Caco-2 (cell line): Measurements from ENCODE around the gene VCAN. TPM values are rescaled to one million over a fixed set of nuclear protein-coding genes. Genes with fewer than 3 reads are reported as not detected.
A peak's percentile ranks its signal among the peaks of the same experiment; 100 is the strongest.

Experiments used
- BruUV-seq: library from RNA; stranded (reverse); fragments of 400-500 nt; replicated peaks from 2 replicates; lab custom pipeline; 2021; lab: Mats Ljungman, UMichigan
- CTCF ChIA-PET: fragments of 300-600 bp; sonication (Branson Sonifier 250); formaldehyde crosslinking; loops from one replicate; lab custom pipeline; 2022; ENCODE audit warnings: antibody characterized with exemption; lab: Charles Lee
- POLR2A ChIA-PET: fragments of 300-600 bp; sonication (Branson Sonifier 250); formaldehyde crosslinking; loops from one replicate; lab custom pipeline; 2022; ENCODE audit warnings: antibody characterized with exemption; lab: Charles Lee
- DNase-seq, 2 experiments: peaks; one replicate each; pipeline versions ENCODE4 v3.0.0 to v3.0.0-alpha.2; 2020 to 2022
- H3K27me3 ChIP-seq: replicated peaks from 2 replicates; pipeline ENCODE4 v1.6.0; 2011; ENCODE audit warnings: low read length; ENCODE audit not compliant: control insufficient read depth, insufficient read depth
- H3K36me3 ChIP-seq: 2 replicates; pipeline ENCODE4 v1.5.1; 2011; ENCODE audit warnings: low read length; ENCODE audit not compliant: control insufficient read depth, insufficient read depth
- H3K4me1 ChIP-seq: fragments of 250-450 bp; sonication (Bioruptor Pico); 2 replicates; pipeline ENCODE4 v1.5.1; 2020; ENCODE audit warnings: mild to moderate bottlenecking
- H3K4me3 ChIP-seq: 2 replicates; pipeline ENCODE4 v1.5.1; 2011; ENCODE audit warnings: low read depth, mild to moderate bottlenecking, control low read depth, low read length
- H3K9me3 ChIP-seq: fragments of 250-450 bp; sonication (Bioruptor Pico); 2 replicates; pipeline ENCODE4 v1.5.1; 2020; ENCODE audit warnings: mild to moderate bottlenecking, moderate library complexity
- H3K27ac Mint-ChIP-seq: one replicate; pipeline ENCODE4 v1.8.0; 2022; ENCODE audit warnings: mixed read lengths; ENCODE audit not compliant: unreplicated experiment
- H3K27me3 Mint-ChIP-seq: one replicate; pipeline ENCODE4 v1.8.0; 2022; ENCODE audit warnings: mixed read lengths; ENCODE audit not compliant: insufficient read depth, unreplicated experiment
- H3K36me3 Mint-ChIP-seq: one replicate; pipeline ENCODE4 v1.8.0; 2022; ENCODE audit warnings: mild to moderate bottlenecking, mixed read lengths; ENCODE audit not compliant: insufficient read depth, unreplicated experiment
- H3K4me1 Mint-ChIP-seq: one replicate; pipeline ENCODE4 v1.8.0; 2022; ENCODE audit warnings: low read depth, mixed read lengths; ENCODE audit not compliant: unreplicated experiment
- H3K4me3 Mint-ChIP-seq: one replicate; pipeline ENCODE4 v1.8.0; 2022; ENCODE audit warnings: mild to moderate bottlenecking, moderate library complexity, mixed read lengths; ENCODE audit not compliant: unreplicated experiment
- H3K9me3 Mint-ChIP-seq: one replicate; pipeline ENCODE4 v1.8.0; 2022; ENCODE audit warnings: mixed read lengths; ENCODE audit not compliant: unreplicated experiment
- CTCF ChIP-seq, 2 experiments: fragments of 200-600 bp in 1 of 2; IDR thresholded peaks; 1 replicate in 1 of 2; 2 replicates in 1 of 2; pipeline versions ENCODE4 v1.5.1 to v1.8.0; 2011 to 2022; ENCODE audit warnings: antibody characterized with exemption in 1 of 2, control low read depth in 1 of 2, inconsistent platforms in 1 of 2, low read depth in 1 of 2, low read length in 1 of 2, mild to moderate bottlenecking in 1 of 2, moderate library complexity in 1 of 2; ENCODE audit not compliant: insufficient read depth in 1 of 2, severe bottlenecking in 1 of 2, unreplicated experiment in 1 of 2
- intact Hi-C: fragments of 100-400 bp; cut with micrococcal nuclease; formaldehyde crosslinking; loops from one replicate; pipeline ENCODE4 v1.10.0; 2022; ENCODE audit not compliant: unreplicated experiment
- total RNA-seq: library from RNA; stranded (reverse); gene quantifications from 2 replicates; pipeline ENCODE4 v1.2.3, GENCODE V29; 2022

VCAN gene
- total RNA-seq, 1 experiment from 2014 or later: 27.4 TPM

GRCh38 chr5:83450183-83450966 is 21.2 kb upstream of the VCAN start:
- CTCF ChIA-PET: no interaction called here
- BruUV-seq: no TSS peak
- Histone ChIP-seq H3K36me3 (no peaks in the 10 kb centered on the region), H3K4me3 (no peak overlapping the region), H3K4me1 (no peaks in the 10 kb centered on the region; the same call in 1 of the 2 replicates), H3K9me3 (peaks cover 5% of the 10 kb centered on the region), H3K27me3 (no peaks in the 10 kb centered on the region)
- H3K4me1 Mint-ChIP-seq: peaks cover 16% of the 10 kb centered on the region
- H3K27ac Mint-ChIP-seq: peak overlapping the region; percentile 80
- POLR2A ChIA-PET: no interaction called here
- peak overlapping the region; percentile 16 for H3K4me3 Mint-ChIP-seq
- no peaks in the 10 kb centered on the region for H3K36me3 Mint-ChIP-seq
- peaks cover 28% of the 10 kb centered on the region for H3K9me3 Mint-ChIP-seq
- TF ChIP-seq CTCF (IDR thresholded peaks at IDR 0.05; ENCODE audit: insufficient read depth in 1 of 2, low read depth in 1 of 2, low read length in 1 of 2, severe bottlenecking in 1 of 2, unreplicated experiment in 1 of 2): no peak
- intact Hi-C loops: no loop called here
- peak in 1 of 2 experiments; percentile 9 for DNase-seq
- H3K27me3 Mint-ChIP-seq: no peaks in the 10 kb centered on the region

- no peak for TF ChIP-seq CTCF (IDR thresholded peaks at IDR 0.05; ENCODE audit: insufficient read depth in 1 of 2, low read depth in 1 of 2, low read length in 1 of 2, severe bottlenecking in 1 of 2, unreplicated experiment in 1 of 2)
- H3K4me3 Mint-ChIP-seq: peak overlapping the region; percentile 16
- Histone ChIP-seq H3K27me3 (no peaks in the 10 kb centered on the region), H3K9me3 (peaks cover 5% of the 10 kb centered on the region), H3K36me3 (no peaks in the 10 kb centered on the region), H3K4me1 (no peaks in the 10 kb centered on the region; the same call in 1 of the 2 replicates), H3K4me3 (no peak overlapping the region)
- H3K27ac Mint-ChIP-seq: peak overlapping the region; percentile 80
- no peak for DNase-seq
- CTCF ChIA-PET: no interaction called here
- H3K27me3 Mint-ChIP-seq: no peaks in the 10 kb centered on the region
- intact Hi-C loops: loop anchor here (1.0 kb wide), 1 partner anchor 19 kb away; no protein-coding TSS in a partner anchor
- POLR2A ChIA-PET: no interaction called here
- H3K4me1 Mint-ChIP-seq: peaks cover 16% of the 10 kb centered on the region
- BruUV-seq: no TSS peak
- H3K36me3 Mint-ChIP-seq: no peaks in the 10 kb centered on the region
- H3K9me3 Mint-ChIP-seq: peaks cover 28% of the 10 kb centered on the region
These were observed 20.6 kb upstream of the VCAN start for GRCh38 chr5:83450967-83451248.

- H3K36me3 Mint-ChIP-seq: no peaks in the 10 kb centered on the region
- no peaks in the 10 kb centered on the region for H3K27me3 ChIP-seq
- no peak overlapping the region for H3K27ac Mint-ChIP-seq
- ChIA-PET CTCF (no interaction called here), POLR2A (no interaction called here)
- TF ChIP-seq CTCF (IDR thresholded peaks at IDR 0.05; ENCODE audit: insufficient read depth in 1 of 2, low read depth in 1 of 2, low read length in 1 of 2, severe bottlenecking in 1 of 2, unreplicated experiment in 1 of 2): no peak
- H3K27me3 Mint-ChIP-seq: no peaks in the 10 kb centered on the region
- intact Hi-C loops: loop anchor here (1.0 kb wide), 1 partner anchor 18 kb away; no protein-coding TSS in a partner anchor
- no peak overlapping the region for H3K4me3 Mint-ChIP-seq
- BruUV-seq: no TSS peak
- H3K9me3 ChIP-seq: peaks cover 5% of the 10 kb centered on the region
- H3K4me3 ChIP-seq: no peak overlapping the region
- H3K36me3 ChIP-seq: no peaks in the 10 kb centered on the region
- DNase-seq: no peak
- peaks cover 34% of the 10 kb centered on the region for H3K9me3 Mint-ChIP-seq
- peaks cover 16% of the 10 kb centered on the region for H3K4me1 Mint-ChIP-seq
- H3K4me1 ChIP-seq: no peaks in the 10 kb centered on the region; the same call in 1 of the 2 replicates
These were observed 19.6 kb upstream of the VCAN start for GRCh38 chr5:83451955-83452354.
